ENCODE results near the gene TEX2.
"Not testable (repeated sequence)": the region's sequence is repeated elsewhere in the genome, so short reads cannot be mapped to it uniquely, and the experiment has no call there.

Gene TEX2

GRCh38 chr17:64208656-64209055, 54.4 kb downstream of the TEX2 start:
- DNase-seq = not testable (repeated sequence)

- no peak for DNase-seq
Measured at GRCh38 chr17:64205804-64206203, 57.3 kb downstream of the TEX2 start.

- DNase-seq = no peak
Measured at GRCh38 chr17:64203630-64204029, 59.4 kb downstream of the TEX2 start.

- no peak for DNase-seq
Measured at GRCh38 chr17:64202683-64203344, 60.2 kb downstream of the TEX2 start.

GRCh38 chr17:64200080-64201032, 62.7 kb downstream of the TEX2 start:
- DNase-seq = no peak

GRCh38 chr17:64198331-64199090, 64.5 kb downstream of the TEX2 start:
- DNase-seq = no peak

GRCh38 chr17:64196601-64197000, 66.5 kb downstream of the TEX2 start:
- no peak for DNase-seq

GRCh38 chr17:64193561-64193960, 69.5 kb downstream of the TEX2 start:
- DNase-seq = no peak

- no peak for DNase-seq
Measured at GRCh38 chr17:64192589-64192988, 70.5 kb downstream of the TEX2 start.

GRCh38 chr17:64190472-64190871, 72.6 kb downstream of the TEX2 start:
- no peak for DNase-seq

GRCh38 chr17:64188088-64188487, 75.0 kb downstream of the TEX2 start:
- DNase-seq = no peak

- DNase-seq = no peak
Measured at GRCh38 chr17:64187093-64187895, 75.8 kb downstream of the TEX2 start.

GRCh38 chr17:64186171-64187092, 76.6 kb downstream of the TEX2 start:
- DNase-seq = no peak

- not testable (repeated sequence) for DNase-seq
Measured at GRCh38 chr17:64185557-64185956, 77.5 kb downstream of the TEX2 start.

- DNase-seq = no peak
Measured at GRCh38 chr17:64185101-64185500, 78.0 kb downstream of the TEX2 start.

- DNase-seq = no peak
Measured at GRCh38 chr17:64183815-64184214, 79.2 kb downstream of the TEX2 start.

GRCh38 chr17:64182325-64183012, 80.6 kb downstream of the TEX2 start:
- DNase-seq = no peak

GRCh38 chr17:64180089-64181073, 82.7 kb downstream of the TEX2 start:
- DNase-seq = no peak

- DNase-seq = not testable (repeated sequence)
Measured at GRCh38 chr17:64179024-64179423, 84.0 kb downstream of the TEX2 start.

Data from activated T-cell treated with anti-CD3 and anti-CD28 coated beads, Interleukin-2, amount 50 U/mL, for 1 hour (primary cell).